ENCODE data around the gene TMEM256.

DNA sequence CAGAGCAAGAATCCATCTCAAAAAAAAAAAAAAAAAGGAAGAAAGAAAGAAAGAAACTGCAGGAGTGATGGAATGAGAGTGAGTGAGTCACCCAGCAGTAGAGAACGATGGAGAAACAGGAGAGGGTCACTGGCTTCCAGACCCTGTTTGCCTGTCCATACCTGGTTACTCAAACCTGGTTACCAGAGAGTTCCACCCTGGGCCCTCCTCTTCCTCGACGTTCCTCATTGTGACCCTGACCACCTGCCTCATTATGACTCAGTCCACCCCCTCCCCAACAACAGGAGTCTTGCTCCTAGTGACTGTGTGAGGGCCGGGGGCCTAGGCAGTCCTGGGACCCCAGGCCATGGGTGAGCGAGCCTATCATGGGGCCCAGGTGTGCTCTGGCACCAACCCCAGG, 24.7 kb upstream of the TMEM256 start, which contains the start of gene SPEM3:
- TF ChIP-seq, protein P1, sequence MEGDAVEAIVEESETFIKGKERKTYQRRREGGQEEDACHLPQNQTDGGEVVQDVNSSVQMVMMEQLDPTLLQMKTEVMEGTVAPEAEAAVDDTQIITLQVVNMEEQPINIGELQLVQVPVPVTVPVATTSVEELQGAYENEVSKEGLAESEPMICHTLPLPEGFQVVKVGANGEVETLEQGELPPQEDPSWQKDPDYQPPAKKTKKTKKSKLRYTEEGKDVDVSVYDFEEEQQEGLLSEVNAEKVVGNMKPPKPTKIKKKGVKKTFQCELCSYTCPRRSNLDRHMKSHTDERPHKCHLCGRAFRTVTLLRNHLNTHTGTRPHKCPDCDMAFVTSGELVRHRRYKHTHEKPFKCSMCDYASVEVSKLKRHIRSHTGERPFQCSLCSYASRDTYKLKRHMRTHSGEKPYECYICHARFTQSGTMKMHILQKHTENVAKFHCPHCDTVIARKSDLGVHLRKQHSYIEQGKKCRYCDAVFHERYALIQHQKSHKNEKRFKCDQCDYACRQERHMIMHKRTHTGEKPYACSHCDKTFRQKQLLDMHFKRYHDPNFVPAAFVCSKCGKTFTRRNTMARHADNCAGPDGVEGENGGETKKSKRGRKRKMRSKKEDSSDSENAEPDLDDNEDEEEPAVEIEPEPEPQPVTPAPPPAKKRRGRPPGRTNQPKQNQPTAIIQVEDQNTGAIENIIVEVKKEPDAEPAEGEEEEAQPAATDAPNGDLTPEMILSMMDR (conservative IDR thresholded peaks at IDR 0.05; ENCODE audit: low read depth, low read length): no peak
- TF ChIP-seq EZH2 (IDR thresholded peaks at IDR 0.05; ENCODE audit: borderline replicate concordance, low read depth, low read length, poor library complexity, severe bottlenecking): no peak

All from A673 (cell line).